OCI-LY7 (cell line): Measurements from ENCODE around the gene MTMR11. TPM values are rescaled to one million over a fixed set of nuclear protein-coding genes. Genes with fewer than 3 reads are reported as not detected.
"Not testable (repeated sequence)": the region's sequence is repeated elsewhere in the genome, so short reads cannot be mapped to it uniquely, and the experiment has no call there.

ENCODE experiments used
- BruUV-seq: library from RNA; stranded (reverse); fragments of 400-500 nt; replicated peaks from 2 replicates; lab custom pipeline; 2021; lab: Mats Ljungman, UMichigan
- CTCF ChIA-PET: fragments of 300-600 bp; sonication (Branson Sonifier 250); formaldehyde crosslinking; loops from one replicate; lab custom pipeline; 2022; ENCODE audit warnings: antibody characterized with exemption; ENCODE audit not compliant: unreplicated experiment; lab: Charles Lee
- POLR2A ChIA-PET: fragments of 300-600 bp; sonication (Branson Sonifier 250); formaldehyde crosslinking; loops from one replicate; lab custom pipeline; 2022; ENCODE audit warnings: antibody characterized with exemption; lab: Charles Lee
- DNase-seq: peaks from one replicate; pipeline ENCODE4 v3.0.0-alpha.2; 2015; ENCODE audit warnings: low spot score
- H2AFZ ChIP-seq: fragments of 200-600 bp; sonication (generic), shearing (Covaris generic); 2 replicates; pipeline ENCODE4 v1.6.1; 2014; ENCODE audit warnings: mild to moderate bottlenecking, antibody characterized with exemption, low read length, moderate library complexity
- H3K27ac ChIP-seq: fragments of 200-600 bp; sonication (generic); 2 replicates; pipeline ENCODE4 v1.5.1; 2014; ENCODE audit warnings: mixed run types, low read depth, mild to moderate bottlenecking, moderate library complexity, low read length, inconsistent platforms; ENCODE audit not compliant: poor library complexity, severe bottlenecking
- H3K36me3 ChIP-seq: fragments of 200-600 bp; sonication (generic); 2 replicates; pipeline ENCODE4 v1.6.1; 2014; ENCODE audit warnings: mild to moderate bottlenecking, antibody characterized with exemption, low read length, moderate library complexity, mixed read lengths; ENCODE audit not compliant: insufficient read depth
- H3K4me1 ChIP-seq: fragments of 200-600 bp; sonication (generic); 2 replicates; pipeline ENCODE4 v1.5.1; 2014; ENCODE audit warnings: mild to moderate bottlenecking, low read length; ENCODE audit not compliant: insufficient read depth, poor library complexity, severe bottlenecking
- H3K4me2 ChIP-seq: fragments of 200-600 bp; sonication (generic); 2 replicates; pipeline ENCODE4 v1.6.1; 2014; ENCODE audit warnings: mild to moderate bottlenecking, low read length
- H3K4me3 ChIP-seq: fragments of 200-600 bp; sonication (generic); 2 replicates; pipeline ENCODE4 v1.5.1; 2014; ENCODE audit warnings: mild to moderate bottlenecking, low read depth, low read length; ENCODE audit not compliant: poor library complexity, severe bottlenecking
- H3K79me2 ChIP-seq: fragments of 200-600 bp; sonication (generic); 2 replicates; pipeline ENCODE4 v1.6.1; 2016; ENCODE audit warnings: low read depth, mild to moderate bottlenecking, low read length, moderate library complexity, mixed read lengths; ENCODE audit not compliant: insufficient read depth
- H3K9me2 ChIP-seq: fragments of 200-600 bp; sonication (generic); 2 replicates; pipeline ENCODE4 v1.6.1; 2016; ENCODE audit warnings: mild to moderate bottlenecking, low read length, mixed read lengths; ENCODE audit not compliant: insufficient read depth
- H3K9me3 ChIP-seq: fragments of 200-600 bp; sonication (generic); 2 replicates; pipeline ENCODE4 v1.6.1; 2014; ENCODE audit warnings: mild to moderate bottlenecking, mixed run types, low read length, mixed read lengths
- H4K20me1 ChIP-seq: fragments of 200-600 bp; sonication (generic); 2 replicates; pipeline ENCODE4 v1.6.1; 2014; ENCODE audit warnings: mild to moderate bottlenecking, antibody characterized with exemption, low read length, moderate library complexity, mixed read lengths; ENCODE audit not compliant: insufficient read depth
- CTCF ChIP-seq: fragments of 200-600 bp; sonication (generic); conservative IDR thresholded peaks from 2 replicates; pipeline ENCODE4 v1.5.1; 2014; ENCODE audit warnings: mild to moderate bottlenecking, antibody characterized with exemption, low read length, moderate library complexity, mixed read lengths
- EZH2phosphoT487 ChIP-seq: fragments of 200-600 bp; sonication (generic); IDR thresholded peaks from 2 replicates; pipeline ENCODE4 v1.6.1; 2018; ENCODE audit warnings: low read depth, borderline replicate concordance, mild to moderate bottlenecking, mixed run types, antibody characterized with exemption, low read length, moderate library complexity, mixed read lengths
- intact Hi-C: fragments of 100-400 bp; cut with micrococcal nuclease; formaldehyde crosslinking; loops from one replicate; pipeline ENCODE4 v1.10.0; 2022; ENCODE audit not compliant: unreplicated experiment
- total RNA-seq, 2 experiments: library from RNA; depleted of rRNA in 1 of 2; stranded (reverse); fragments of >200 nt in 1 of 2; shearing (Covaris generic) in 1 of 2; gene quantifications; 2 replicates each; pipeline ENCODE4 v1.2.3, GENCODE V29; 2014 to 2022

Gene MTMR11
- total RNA-seq, 2 experiments from 2014 or later = 0.09 TPM; not detected in 1

- H3K4me3 ChIP-seq = peak overlapping the region; percentile 85
- H3K27ac ChIP-seq = peak overlapping the region; percentile 98
- peaks cover 3% of the 10 kb centered on the region; the same call in 1 of the 2 replicates for H3K36me3 ChIP-seq
- DNase-seq = peak; percentile 99
- CTCF ChIA-PET = no interaction called here
- H3K9me3 ChIP-seq = no peaks in the 10 kb centered on the region
- intact Hi-C loops = loop anchor here (10.0 kb wide), 1 partner anchor 278 kb away; no protein-coding TSS in a partner anchor
- no peaks in the 10 kb centered on the region for H4K20me1 ChIP-seq
- H3K4me1 ChIP-seq = peaks cover 48% of the 10 kb centered on the region
- TF ChIP-seq CTCF = no peak
- no peak for TF ChIP-seq EZH2phosphoT487
- H3K79me2 ChIP-seq = 0 out of 2 replicates have a peak, but pooled peaks cover 4% of the 10 kb centered on the region
- H2AFZ ChIP-seq = no peak overlapping the region
- POLR2A ChIA-PET = interaction anchor here (0.6 to 6.0 kb wide), 14 partner anchors 15 to 343 kb away, joined by 3 to 63 read pairs (median 4); partner anchors contain the start of gene VPS45
- peak overlapping the region; percentile 89 for H3K4me2 ChIP-seq
- no peaks in the 10 kb centered on the region for H3K9me2 ChIP-seq
- TSS peak; percentile 100 for BruUV-seq
Observed at GRCh38 chr1:149886396-149887195, 50.1 kb downstream of the MTMR11 start.

- Histone ChIP-seq H3K4me1 (peaks cover 51% of the 10 kb centered on the region), H3K27ac (peak overlapping the region; percentile 98), H3K4me3 (peak overlapping the region; percentile 85), H3K4me2 (peak overlapping the region; percentile 89)
- H3K79me2 ChIP-seq, CTCF ChIA-PET, DNase-seq, H4K20me1 ChIP-seq, H3K36me3 ChIP-seq, H2AFZ ChIP-seq, H3K9me2 ChIP-seq, H3K9me3 ChIP-seq: not testable (repeated sequence)
- intact Hi-C loops = loop anchor here (10.0 kb wide), 1 partner anchor 279 kb away; no protein-coding TSS in a partner anchor
- BruUV-seq = TSS peak; percentile 95
- POLR2A ChIA-PET = interaction anchor here (0.6 to 6.0 kb wide), 8 partner anchors 16 to 343 kb away, joined by 3 to 63 read pairs (median 4); no protein-coding TSS in a partner anchor
Observed at GRCh38 chr1:149886121-149886395, 50.6 kb downstream of the MTMR11 start.

GRCh38 chr1:149885339-149886120 is 51.1 kb downstream of the MTMR11 start:
- Histone ChIP-seq H3K36me3 (peaks cover 3% of the 10 kb centered on the region; the same call in 1 of the 2 replicates), H4K20me1 (no peaks in the 10 kb centered on the region), H3K4me1 (peaks cover 51% of the 10 kb centered on the region), H3K9me3 (no peaks in the 10 kb centered on the region), H3K4me2 (peak overlapping the region; percentile 89), H3K27ac (peak overlapping the region; percentile 98), H3K79me2 (0 out of 2 replicates have a peak, but pooled peaks cover 4% of the 10 kb centered on the region), H3K9me2 (no peaks in the 10 kb centered on the region), H2AFZ (no peak overlapping the region), H3K4me3 (peak overlapping the region; percentile 85)
- peak; percentile 91 for DNase-seq
- ChIA-PET POLR2A (interaction anchor here (0.6 to 6.0 kb wide), 9 partner anchors 16 to 665 kb away, joined by 3 to 63 read pairs (median 4); no protein-coding TSS in a partner anchor), CTCF (no interaction called here)
- no TSS peak for BruUV-seq
- intact Hi-C loops = loop anchor here (10.0 kb wide), 1 partner anchor 279 kb away; no protein-coding TSS in a partner anchor
- TF ChIP-seq CTCF = no peak; the same call in 1 of the 2 replicates
- TF ChIP-seq EZH2phosphoT487 = no peak
